IPS-NIHi7 (cell line): Measurements from ENCODE around the gene CENPN.

Source experiments
- DNase-seq: peaks from one replicate; pipeline ENCODE4 v3.0.0; 2012; ENCODE audit warnings: mixed read lengths; ENCODE audit errors: extremely low spot score

Gene CENPN

GRCh38 chr16:80991792-80992430 is 15.1 kb upstream of the CENPN start:
- no peak for DNase-seq

- DNase-seq = no peak
Measured at GRCh38 chr16:80992676-80993293, 14.2 kb upstream of the CENPN start.

GRCh38 chr16:80993307-80993706 is 13.7 kb upstream of the CENPN start:
- no peak for DNase-seq

GRCh38 chr16:80993834-80994233 is 13.2 kb upstream of the CENPN start:
- DNase-seq = no peak

GRCh38 chr16:80994451-80994850 is 12.6 kb upstream of the CENPN start:
- no peak for DNase-seq

- DNase-seq = no peak
Measured at GRCh38 chr16:80996688-80997138, 10.3 kb upstream of the CENPN start.

- no peak for DNase-seq
Measured at GRCh38 chr16:80997139-80997798, 9.7 kb upstream of the CENPN start.

GRCh38 chr16:80997964-80998620 is 8.9 kb upstream of the CENPN start:
- no peak for DNase-seq

GRCh38 chr16:81000873-81001272 is 6.1 kb upstream of the CENPN start:
- DNase-seq = no peak

GRCh38 chr16:81001330-81001729 is 5.7 kb upstream of the CENPN start:
- DNase-seq = no peak

GRCh38 chr16:81003064-81003463 is 4.0 kb upstream of the CENPN start:
- no peak for DNase-seq

GRCh38 chr16:81003610-81004460 is 3.2 kb upstream of the CENPN start:
- no peak for DNase-seq

- DNase-seq = no peak
Measured at GRCh38 chr16:81004646-81005353, 2.2 kb upstream of the CENPN start.

GRCh38 chr16:81005610-81006161 is 1.3 kb upstream of the CENPN start:
- no peak for DNase-seq

GRCh38 chr16:81006211-81006812 is 702 bp upstream of the CENPN start:
- peak; percentile 37 for DNase-seq

GRCh38 chr16:81008505-81008789 is 1.4 kb downstream of the CENPN start:
- no peak for DNase-seq

- DNase-seq = no peak
Measured at GRCh38 chr16:81012974-81013373, 6.0 kb downstream of the CENPN start.

GRCh38 chr16:81014672-81015071 is 7.7 kb downstream of the CENPN start:
- DNase-seq = no peak

GRCh38 chr16:81018496-81018895 is 11.5 kb downstream of the CENPN start:
- no peak for DNase-seq

GRCh38 chr16:81026429-81026828 is 19.4 kb downstream of the CENPN start:
- DNase-seq = no peak
